Anterior cingulate cortex (tissue), 58 donors: Measurements from ENCODE around the gene SMC6.

Source experiments
- DNase-seq, 58 donors: peaks; one replicate each; lab custom pipeline; 2025; lab: John Stamatoyannopoulos, UW

The SMC6 gene

GRCh38 chr2:17621781-17622180, 131.8 kb downstream of the SMC6 start:
- no peak for DNase-seq

- no peak for DNase-seq
Measured at GRCh38 chr2:17620841-17621240, 132.8 kb downstream of the SMC6 start.

- peak in 22 of 58 donors; percentile 12 to 65 (median 32) for DNase-seq
Measured at GRCh38 chr2:17620280-17620679, 133.3 kb downstream of the SMC6 start.

- DNase-seq: no peak
Measured at GRCh38 chr2:17617955-17618354, 135.7 kb downstream of the SMC6 start.

GRCh38 chr2:17617516-17617915, 136.1 kb downstream of the SMC6 start:
- peak in 1 of 58 donors; percentile 23 for DNase-seq

- DNase-seq: no peak
Measured at GRCh38 chr2:17616405-17616804, 137.2 kb downstream of the SMC6 start.

GRCh38 chr2:17615728-17616351, 137.8 kb downstream of the SMC6 start:
- no peak for DNase-seq

- DNase-seq: no peak
Measured at GRCh38 chr2:17615147-17615546, 138.5 kb downstream of the SMC6 start.

GRCh38 chr2:17614174-17614930, 139.3 kb downstream of the SMC6 start:
- DNase-seq: no peak
